Mesothelial cell of epicardium (in vitro differentiated cells): Measurements from ENCODE around the gene BRME1. TPM values are rescaled to one million over a fixed set of nuclear protein-coding genes. Genes with fewer than 3 reads are reported as not detected.
A peak's percentile ranks its signal among the peaks of the same experiment; 100 is the strongest.

Experiments used
- DNase-seq, 2 experiments: peaks; one replicate each; pipeline ENCODE4 v3.0.0; 2021; ENCODE audit warnings: low spot score in 2 of 2; ENCODE audit not compliant: unreplicated experiment in 2 of 2
- H3K27ac Mint-ChIP-seq: 2 replicates; pipeline ENCODE4 v1.8.0; 2021; ENCODE audit warnings: mixed read lengths
- H3K27me3 Mint-ChIP-seq: 2 replicates; pipeline ENCODE4 v1.8.0; 2021; ENCODE audit warnings: low read depth, mixed read lengths
- H3K36me3 Mint-ChIP-seq: 2 replicates; pipeline ENCODE4 v1.8.0; 2021; ENCODE audit warnings: mixed read lengths
- H3K4me1 Mint-ChIP-seq: 2 replicates; pipeline ENCODE4 v1.8.0; 2021; ENCODE audit warnings: mixed read lengths
- H3K4me3 Mint-ChIP-seq: 2 replicates; pipeline ENCODE4 v1.8.0; 2021; ENCODE audit warnings: mild to moderate bottlenecking, moderate library complexity, mixed read lengths
- H3K9me3 Mint-ChIP-seq: 2 replicates; pipeline ENCODE4 v1.8.0; 2021; ENCODE audit warnings: mixed read lengths
- CTCF ChIP-seq: fragments of 200-600 bp; sonication (generic); IDR thresholded peaks from one replicate; pipeline ENCODE4 v1.5.0; 2021; ENCODE audit warnings: antibody characterized with exemption; ENCODE audit not compliant: unreplicated experiment
- total RNA-seq: library from RNA; stranded (reverse); gene quantifications from 3 replicates; pipeline ENCODE4 v1.2.1, GENCODE V29; 2021

Gene BRME1
- total RNA-seq, 1 donor from 2014 or later, result 6.3 TPM

GRCh38 chr19:13881692-13882418 is 24.1 kb downstream of the BRME1 start:
- H3K4me3 Mint-ChIP-seq, result no peak overlapping the region
- H3K4me1 Mint-ChIP-seq, result peaks cover 38% of the 10 kb centered on the region
- no peaks in the 10 kb centered on the region for H3K9me3 Mint-ChIP-seq
- H3K27me3 Mint-ChIP-seq, result no peaks in the 10 kb centered on the region
- peak overlapping the region; percentile 79 for H3K27ac Mint-ChIP-seq
- no peaks in the 10 kb centered on the region for H3K36me3 Mint-ChIP-seq
- no peak for DNase-seq
- TF ChIP-seq CTCF, result no peak

GRCh38 chr19:13881251-13881691 is 24.6 kb downstream of the BRME1 start:
- no peak for TF ChIP-seq CTCF
- Mint-ChIP-seq H3K27me3 (no peaks in the 10 kb centered on the region), H3K36me3 (no peaks in the 10 kb centered on the region), H3K27ac (peak overlapping the region; percentile 79), H3K4me1 (peaks cover 38% of the 10 kb centered on the region), H3K4me3 (no peak overlapping the region), H3K9me3 (no peaks in the 10 kb centered on the region)
- DNase-seq, result no peak

- peak; percentile 85 to 97 for DNase-seq
- no peaks in the 10 kb centered on the region for H3K36me3 Mint-ChIP-seq
- no peaks in the 10 kb centered on the region for H3K9me3 Mint-ChIP-seq
- H3K4me1 Mint-ChIP-seq, result peaks cover 38% of the 10 kb centered on the region
- peak overlapping the region; percentile 28 for H3K4me3 Mint-ChIP-seq
- H3K27ac Mint-ChIP-seq, result peak overlapping the region; percentile 89
- peak; percentile 91 for TF ChIP-seq CTCF
- no peaks in the 10 kb centered on the region for H3K27me3 Mint-ChIP-seq
Observed at GRCh38 chr19:13880059-13881043, 25.6 kb downstream of the BRME1 start.

GRCh38 chr19:13877303-13877702 is 28.6 kb downstream of the BRME1 start:
- no peak for TF ChIP-seq CTCF
- DNase-seq, result no peak
- H3K27me3 Mint-ChIP-seq, result no peaks in the 10 kb centered on the region
- peaks cover 31% of the 10 kb centered on the region for H3K4me1 Mint-ChIP-seq
- H3K36me3 Mint-ChIP-seq, result peaks cover 3% of the 10 kb centered on the region
- H3K9me3 Mint-ChIP-seq, result no peaks in the 10 kb centered on the region
- H3K4me3 Mint-ChIP-seq, result no peak overlapping the region
- H3K27ac Mint-ChIP-seq, result no peak overlapping the region

GRCh38 chr19:13876834-13877233 is 29.1 kb downstream of the BRME1 start, which contains the start of gene NANOS3:
TSS of gene NANOS3 (plus strand) at chr19:13877134. CDS start at chr19:13877249, 115 bp downstream.
- Mint-ChIP-seq H3K9me3 (no peaks in the 10 kb centered on the region), H3K27ac (no peak within 1 kb of the TSS), H3K27me3 (no peaks in the 10 kb centered on the region), H3K36me3 (peaks cover 3% of the 10 kb centered on the region), H3K4me1 (peaks cover 27% of the 10 kb centered on the region), H3K4me3 (no peak within 1 kb of the TSS)
- no peak for DNase-seq
- no peak for TF ChIP-seq CTCF
